K562 treated with DMSO at 1 percent for 4 hours (cell line): ENCODE results near the gene ACP7. TPM values are rescaled to one million over a fixed set of nuclear protein-coding genes. Genes with fewer than 3 reads are reported as not detected.

Experiments used
- total RNA-seq: library from RNA; unstranded; fragments of 300-600 nt; gene quantifications from 2 replicates; pipeline ENCODE4 v1.2.3, GENCODE V29; 2022; ENCODE audit not compliant: insufficient read depth

The ACP7 gene
- total RNA-seq = not detected in 2 replicates

GRCh38 chr19:39083983-39084731, at the start of gene ACP7:
Gene ACP7 (plus strand): TSS chr19:39084368. CDS start chr19:39085270, 902 bp downstream.

GRCh38 chr19:39125554-39126311, 41.6 kb downstream of the ACP7 start, which contains the start of gene PAK4:
Gene PAK4 (plus strand): TSS chr19:39125786. CDS start chr19:39169554, 43,768 bp downstream.

Other genes starting within 250 kb of the ACP7 start
- 303 and 331 TPM in 2 replicates for gene HNRNPL, start 234.4 kb upstream of the ACP7 start, total RNA-seq
- 5.3 and 9.5 TPM in 2 replicates for gene RINL, start 206.1 kb upstream of the ACP7 start, total RNA-seq
- gene SIRT2, start 184.8 kb upstream of the ACP7 start, total RNA-seq = 58.7 and 68.7 TPM in 2 replicates
- gene NFKBIB, start 184.4 kb upstream of the ACP7 start, total RNA-seq = 29.9 and 42.7 TPM in 2 replicates
- not detected in 2 replicates for gene CCER2, start 172.2 kb upstream of the ACP7 start, total RNA-seq
- 27.9 and 33.7 TPM in 2 replicates for gene SARS2, start 153.6 kb upstream of the ACP7 start, total RNA-seq
- 78.2 and 84.1 TPM in 2 replicates for gene MRPS12, start 153.4 kb upstream of the ACP7 start, total RNA-seq
- gene FBXO17, start 108.6 kb upstream of the ACP7 start, total RNA-seq = 28.7 and 37.3 TPM in 2 replicates
- gene FBXO27, start 51.8 kb upstream of the ACP7 start, total RNA-seq = 5.7 and 13.3 TPM in 2 replicates
- 27.5 and 36.4 TPM in 2 replicates for gene PAK4, start 41.4 kb downstream of the ACP7 start, total RNA-seq
- gene NCCRP1, start 112.6 kb downstream of the ACP7 start, total RNA-seq = not detected in 2 replicates
- gene SYCN, start 119.9 kb downstream of the ACP7 start, total RNA-seq = not detected in 2 replicates
- not detected in 2 replicates for gene IFNL3, start 160.6 kb downstream of the ACP7 start, total RNA-seq
- not detected in 2 replicates for gene IFNL4, start 164.5 kb downstream of the ACP7 start, total RNA-seq
- gene IFNL2, start 184.0 kb downstream of the ACP7 start, total RNA-seq = not detected in 2 replicates
- not detected in 2 replicates for gene IFNL1, start 212.0 kb downstream of the ACP7 start, total RNA-seq
- 4.1 and 6.5 TPM in 2 replicates for gene LRFN1, start 236.5 kb downstream of the ACP7 start, total RNA-seq